Fibroblast of lung (primary cell): ENCODE data around the gene PDLIM3.

Source experiments
- CTCF ChIP-seq, 2 donors: IDR thresholded peaks in 1 of 2; conservative IDR thresholded peaks in 1 of 2; 1 replicate in 1 of 2; 2 replicates in 1 of 2; pipeline ENCODE4 v1.5.1; 2011 to 2012; ENCODE audit warnings: low read length in 2 of 2, control low read depth in 1 of 2, inconsistent platforms in 1 of 2, low read depth in 1 of 2, mild to moderate bottlenecking in 1 of 2
- EZH2 ChIP-seq: IDR thresholded peaks from 2 replicates; pipeline ENCODE4 v1.5.1; 2012; ENCODE audit warnings: low read length, control low read depth, mild to moderate bottlenecking; ENCODE audit errors: missing control alignments

- TF ChIP-seq EZH2 (no peak), CTCF (conservative IDR thresholded peaks at IDR 0.05 in 1 of 2, IDR thresholded peaks at IDR 0.05 in 1 of 2; ENCODE audit: low read depth in 1 of 2, low read length in 2 of 2) (no peak)
Measured at GRCh38 chr4:185573651-185574199, 38.4 kb upstream of the PDLIM3 start.
